VCaP (cell line): ENCODE results near the gene NHLRC2.

Experiments used
- H3K27ac ChIP-seq: fragments of 450-650 bp; 2 replicates; pipeline ENCODE4 v1.5.1; 2017
- CTCF ChIP-seq: fragments of 450-650 bp; conservative IDR thresholded peaks from 2 replicates; pipeline ENCODE4 v1.5.1; 2017; ENCODE audit warnings: mild to moderate bottlenecking, moderate library complexity

Gene NHLRC2

GRCh38 chr10:113880236-113880635 is 25.8 kb downstream of the NHLRC2 start:
- H3K27ac ChIP-seq, result no peak overlapping the region
- TF ChIP-seq CTCF, result no peak

- no peak overlapping the region for H3K27ac ChIP-seq
- TF ChIP-seq CTCF, result no peak
Observed at GRCh38 chr10:113882240-113882639, 27.8 kb downstream of the NHLRC2 start.

- H3K27ac ChIP-seq, result no peak overlapping the region
- TF ChIP-seq CTCF, result no peak
Observed at GRCh38 chr10:113889911-113890310, 35.5 kb downstream of the NHLRC2 start.

- no peak for TF ChIP-seq CTCF
- H3K27ac ChIP-seq, result no peak overlapping the region
Observed at GRCh38 chr10:113890769-113891168, 36.3 kb downstream of the NHLRC2 start.

GRCh38 chr10:113891476-113891875 is 37.0 kb downstream of the NHLRC2 start:
- no peak overlapping the region for H3K27ac ChIP-seq
- no peak for TF ChIP-seq CTCF

GRCh38 chr10:113893570-113893969 is 39.1 kb downstream of the NHLRC2 start:
- peak overlapping the region; percentile 44 for H3K27ac ChIP-seq
- TF ChIP-seq CTCF, result no peak

- no peak for TF ChIP-seq CTCF
- no peak overlapping the region for H3K27ac ChIP-seq
Observed at GRCh38 chr10:113894581-113894980, 40.1 kb downstream of the NHLRC2 start.

- no peak for TF ChIP-seq CTCF
- no peak overlapping the region for H3K27ac ChIP-seq
Observed at GRCh38 chr10:113895018-113895417, 40.6 kb downstream of the NHLRC2 start.
